Measurements from ENCODE around the gene RAB35.

Gene RAB35

DNA sequence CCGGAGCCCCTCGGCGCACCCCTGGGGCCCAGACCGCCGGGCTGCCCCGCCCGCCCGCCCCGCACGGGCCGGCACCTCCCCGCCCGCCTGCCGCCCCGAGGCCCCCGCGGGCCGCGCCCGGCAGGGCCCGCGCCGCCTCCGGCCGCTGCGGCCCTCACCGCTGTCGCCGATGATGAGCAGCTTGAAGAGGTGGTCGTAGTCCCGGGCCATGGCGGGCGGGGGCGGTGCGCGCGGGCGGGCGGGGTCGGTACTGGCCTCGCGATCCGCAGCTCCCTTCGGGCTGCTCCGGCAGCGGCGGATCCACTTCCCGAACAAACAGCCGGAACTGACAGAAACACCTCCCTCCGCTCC is at the start of gene RAB35:
Gene RAB35 (minus strand): TSS at position 313 of the 351 bp plus-strand sequence. CDS start 103 bp downstream, at position 210.
- no peak for DNase-seq

DNA sequence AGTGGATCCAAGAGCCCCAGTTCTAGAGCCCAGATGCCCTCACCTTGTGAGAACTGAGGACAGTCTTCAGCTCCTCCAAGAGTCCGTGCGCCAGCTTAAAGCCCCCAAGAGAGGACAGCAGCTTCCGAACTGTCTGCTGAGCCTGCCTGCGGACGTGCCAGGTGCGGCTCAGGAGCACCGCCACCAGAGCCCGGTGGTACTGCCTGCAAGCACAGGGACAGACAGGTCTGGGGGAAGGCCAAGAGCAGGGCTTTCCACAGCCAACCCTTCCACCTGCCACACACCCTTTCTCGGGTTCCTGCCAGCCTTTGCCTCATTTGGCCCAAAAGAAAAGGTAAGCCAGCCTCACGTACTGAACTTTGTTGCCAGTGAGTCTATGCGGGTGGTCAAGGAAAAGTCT is 47.7 kb upstream of the RAB35 start:
- DNase-seq, result no peak

DNA sequence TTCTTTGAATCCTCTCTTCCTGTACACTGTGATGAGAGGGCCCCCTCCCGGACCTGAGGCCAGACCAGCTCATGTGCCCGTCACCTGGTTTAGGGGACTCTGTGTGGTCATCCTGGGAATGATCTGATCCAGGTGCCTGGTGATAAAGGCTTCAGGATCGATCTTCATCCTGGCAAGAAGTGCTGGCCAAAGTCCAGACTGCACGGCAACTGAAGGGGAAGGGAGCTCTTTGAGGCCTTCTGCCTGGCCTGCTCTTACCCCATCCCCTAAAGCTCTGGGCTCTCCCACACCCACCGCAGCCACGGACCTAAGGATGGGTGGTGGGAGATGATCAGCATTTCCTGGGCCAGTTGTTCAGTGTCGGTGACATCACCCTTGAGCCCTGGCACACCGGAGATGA is 46.2 kb upstream of the RAB35 start:
- no peak for DNase-seq

DNA sequence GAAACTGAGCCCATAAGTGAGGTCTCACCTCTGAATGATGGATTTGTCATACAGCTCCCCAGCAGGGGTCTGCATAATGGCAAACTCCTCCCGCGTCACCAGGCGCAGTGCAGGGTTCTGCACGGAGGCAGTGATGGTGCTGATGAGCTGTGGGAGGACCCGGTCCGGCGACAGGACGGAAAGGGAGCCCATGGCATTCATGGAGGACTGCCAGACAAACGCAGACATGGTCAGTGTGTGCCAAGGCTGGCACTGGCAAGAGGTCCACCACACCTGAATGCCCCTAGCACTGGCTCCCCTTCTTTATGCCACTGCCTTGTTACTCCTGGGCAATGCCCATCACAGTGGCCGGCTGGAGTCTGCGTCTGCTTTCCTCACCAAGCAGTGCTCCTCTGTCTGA is 45.3 kb upstream of the RAB35 start:
- no peak for DNase-seq

DNA sequence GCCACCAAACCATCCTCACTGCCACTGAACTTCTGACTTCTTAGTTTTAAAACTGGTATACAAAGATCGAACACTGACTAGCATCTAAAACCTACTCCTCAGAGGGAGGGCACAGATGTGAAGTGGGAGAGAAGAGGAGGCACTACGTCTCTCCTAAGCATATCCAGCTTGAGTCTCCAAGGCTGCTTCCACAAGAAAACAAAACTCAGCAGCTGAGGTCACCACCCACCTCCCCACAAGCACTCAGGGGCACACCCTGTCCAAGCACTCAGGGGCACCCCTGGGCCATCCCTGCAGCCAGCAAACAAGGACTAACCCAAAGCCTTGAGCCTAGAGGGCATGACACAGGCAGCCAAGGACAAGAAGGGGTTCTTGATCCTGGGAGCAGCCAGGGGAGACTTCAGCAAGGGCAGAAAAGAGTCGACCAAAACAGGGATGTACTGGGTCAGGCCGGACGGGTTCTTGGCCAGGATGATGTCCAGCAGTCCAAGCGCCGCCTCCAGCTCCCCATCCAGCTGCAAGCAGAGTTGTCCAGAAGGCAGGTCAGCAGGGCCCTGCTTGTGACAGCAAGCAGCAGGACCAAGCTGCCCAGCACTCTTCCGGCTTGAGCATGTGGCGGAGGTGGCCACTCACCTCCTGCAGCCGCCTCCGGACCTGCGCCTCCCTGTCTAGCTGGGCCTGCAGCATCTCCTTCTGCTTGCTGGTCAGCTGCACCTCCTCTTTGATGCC is 43.1 kb upstream of the RAB35 start:
- no peak for DNase-seq

DNA sequence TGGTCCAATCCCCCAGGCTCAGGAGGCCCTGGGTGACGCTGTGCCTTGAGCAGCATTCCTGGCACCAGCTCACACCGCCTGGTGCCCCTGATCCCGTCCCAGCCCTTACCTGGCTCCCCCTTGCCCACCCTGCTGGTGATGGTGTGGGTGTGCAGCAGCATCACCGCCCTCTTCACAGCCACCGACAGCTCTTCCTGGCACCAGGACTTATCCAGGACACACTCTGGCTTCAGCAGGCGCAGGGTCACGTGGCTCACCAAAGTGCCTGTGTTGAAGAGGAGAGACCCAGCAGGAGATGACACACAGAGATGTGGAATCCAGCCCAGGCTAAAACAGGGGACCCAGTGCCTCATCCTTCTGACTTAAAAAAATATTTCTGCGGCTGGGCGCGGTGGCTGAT is 41.8 kb upstream of the RAB35 start:
- no peak for DNase-seq

DNA sequence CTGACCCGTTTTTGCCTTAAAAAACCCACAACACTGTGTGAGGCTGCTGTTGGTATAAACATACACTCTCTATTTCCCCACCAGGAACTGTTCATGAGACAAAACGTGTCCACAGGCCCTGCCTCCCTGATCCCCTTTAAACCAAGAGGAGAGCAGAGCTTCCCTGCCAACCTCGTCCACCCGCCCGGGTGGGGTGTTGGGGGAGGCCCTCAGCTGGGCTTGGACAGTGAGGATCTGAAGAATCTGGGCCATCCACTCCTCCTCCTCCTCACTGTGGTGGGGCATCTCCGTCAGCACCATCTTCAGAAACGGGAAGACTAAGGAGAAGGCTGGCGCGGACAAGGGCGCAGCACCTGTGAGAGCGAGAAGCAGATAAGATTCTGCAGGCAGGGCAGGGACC is 41.1 kb upstream of the RAB35 start:
- DNase-seq, result no peak

DNA sequence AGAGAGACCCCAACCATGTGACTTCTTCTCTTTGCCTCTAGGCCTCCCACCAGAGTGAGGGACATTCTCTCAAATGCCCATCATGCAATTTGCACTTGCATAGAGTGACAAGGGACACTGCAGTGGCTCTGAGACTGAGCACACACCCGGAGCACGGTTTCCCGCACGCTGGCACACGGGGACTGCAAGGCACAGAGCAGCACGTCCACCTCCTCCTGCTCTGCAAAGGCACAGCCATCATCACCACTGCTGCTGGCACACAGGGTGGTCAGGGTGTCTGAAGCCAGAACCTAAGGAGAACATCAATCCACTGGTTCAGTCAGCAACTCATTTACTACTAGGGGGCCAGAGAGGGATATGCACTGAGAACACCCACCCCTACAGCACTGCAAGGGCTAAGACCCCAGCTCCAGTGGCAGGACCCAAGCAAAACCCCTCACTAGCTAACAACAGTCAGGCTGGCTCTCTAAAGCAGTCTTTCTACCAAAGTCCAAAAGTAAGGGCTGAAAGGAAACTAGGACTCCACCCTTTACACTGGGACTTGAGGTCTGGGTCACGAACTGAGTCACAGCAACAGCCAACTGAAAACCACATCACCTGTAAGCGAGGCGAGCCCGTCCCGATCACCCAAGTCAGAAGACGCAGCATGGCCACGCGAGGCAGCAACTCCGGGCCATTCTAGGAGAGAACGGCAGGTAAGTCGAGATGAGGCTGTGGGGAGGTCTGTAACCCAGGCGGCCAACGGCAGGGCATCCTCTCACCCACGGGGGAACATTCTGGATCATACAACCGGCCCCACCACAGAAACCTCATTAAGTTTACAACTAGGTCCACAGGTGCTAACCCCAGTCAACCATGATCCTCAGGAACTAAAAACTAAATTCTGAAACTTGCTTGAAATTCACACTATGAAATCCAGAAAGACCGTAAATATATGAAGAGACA is 40.0 kb upstream of the RAB35 start:
- DNase-seq, result no peak

DNA sequence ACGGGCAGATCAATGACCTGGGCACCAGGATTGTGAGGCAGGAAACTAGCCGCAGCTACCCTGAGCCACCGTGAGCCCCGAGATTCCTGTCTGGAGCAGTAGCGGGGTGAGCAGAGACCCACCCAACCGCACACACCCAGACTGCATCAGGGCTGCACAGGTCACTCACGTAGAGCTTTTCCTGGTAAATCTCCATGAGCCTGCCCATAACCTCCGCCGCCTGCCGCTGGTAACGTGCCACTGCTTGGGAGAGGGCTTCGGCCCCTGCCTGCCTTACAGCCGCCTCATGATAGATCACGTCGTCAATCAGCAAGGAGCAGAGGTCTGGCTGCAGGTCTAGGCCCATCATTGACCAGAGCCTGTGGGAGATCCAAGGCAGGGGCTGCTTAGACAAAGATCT is 38.5 kb upstream of the RAB35 start:
- DNase-seq, result no peak

DNA sequence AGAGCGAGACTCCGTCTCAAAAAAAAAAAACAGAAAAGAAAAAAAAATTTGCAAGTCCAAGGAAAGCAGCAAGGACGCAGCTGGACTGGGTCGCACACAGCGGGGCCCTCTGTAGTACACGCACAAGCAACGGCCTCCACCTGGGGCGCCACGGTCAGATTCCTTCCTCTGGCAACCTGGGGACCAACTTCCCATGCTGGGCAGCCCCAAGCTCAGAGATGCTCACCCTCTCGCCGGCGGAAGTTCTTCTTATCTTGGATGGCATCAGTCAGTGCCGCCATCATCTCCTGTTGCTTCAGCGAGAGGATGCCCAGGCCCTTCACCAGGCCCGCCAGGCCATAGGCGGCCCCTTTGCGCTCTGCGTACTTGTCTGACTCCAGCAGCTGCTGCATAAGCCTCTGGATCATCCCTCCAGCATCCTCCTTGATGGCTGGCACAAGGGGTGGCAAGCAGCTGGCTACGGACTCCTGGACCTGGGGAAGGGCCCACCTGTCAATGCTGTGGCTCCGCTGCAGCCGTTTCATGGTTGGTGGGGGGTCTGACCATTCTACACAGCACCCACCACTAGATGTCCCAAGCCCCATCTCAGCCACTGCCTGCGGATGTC is 34.5 kb upstream of the RAB35 start:
- DNase-seq, result no peak

DNA sequence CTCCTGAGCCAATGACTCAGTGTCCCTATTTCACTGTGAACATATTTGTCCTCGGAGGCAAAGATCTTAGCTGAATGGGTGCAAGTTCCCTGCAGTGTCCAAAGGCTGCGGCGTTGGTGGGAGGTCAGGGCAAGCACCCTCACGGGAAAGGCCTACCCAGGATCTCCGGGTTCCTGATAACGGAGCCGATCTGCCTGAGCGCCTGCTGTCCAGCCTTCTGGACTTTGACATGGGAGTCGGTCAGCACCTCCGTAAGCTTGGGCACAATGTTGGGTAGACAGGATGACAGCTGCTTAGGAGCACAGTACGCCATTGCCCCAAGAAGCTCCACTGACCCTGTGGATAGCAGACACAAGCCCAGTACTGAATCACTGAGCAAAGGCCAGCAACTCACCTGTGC is 31.5 kb upstream of the RAB35 start:
- DNase-seq, result no peak

DNA sequence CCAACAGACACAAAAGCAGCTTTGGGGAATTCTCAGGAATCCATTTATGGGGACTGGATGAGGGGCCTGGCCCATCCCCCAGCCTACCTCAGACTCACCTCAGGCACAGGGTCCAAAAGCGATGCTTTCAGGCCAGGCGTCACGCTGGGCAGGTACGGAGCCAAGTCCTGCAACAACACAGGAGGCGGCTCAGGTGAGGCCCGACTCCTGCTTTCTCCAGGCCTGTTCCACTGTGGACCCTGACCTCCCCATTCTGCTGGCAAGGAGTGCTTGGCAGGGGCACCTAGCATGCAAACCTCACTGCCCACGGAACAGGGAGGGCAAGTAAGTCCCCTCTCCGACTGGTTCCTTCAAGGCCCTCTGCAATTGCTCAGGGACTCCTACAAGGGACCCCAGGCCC is 28.6 kb upstream of the RAB35 start:
- no peak for DNase-seq

DNA sequence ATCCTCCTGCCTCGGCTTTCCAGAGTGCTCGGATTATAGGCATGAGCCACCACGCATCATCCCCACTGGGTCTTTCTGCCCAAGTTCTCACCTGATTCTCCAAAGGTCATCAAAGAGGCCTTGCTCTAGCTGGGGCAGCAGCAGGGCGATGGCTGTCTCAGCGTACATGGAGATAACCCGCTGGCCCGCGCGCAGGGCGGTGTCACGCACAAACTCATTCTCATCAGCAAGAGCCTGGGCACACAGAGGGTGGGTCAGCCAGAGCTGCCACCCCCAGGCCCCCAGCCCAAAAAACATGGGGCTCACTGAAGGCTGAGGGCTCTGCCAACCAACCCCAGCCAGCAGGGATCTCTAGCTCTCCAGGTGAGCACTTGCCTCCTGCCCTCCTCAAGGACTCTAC is 27.7 kb upstream of the RAB35 start:
- DNase-seq, result no peak

DNA sequence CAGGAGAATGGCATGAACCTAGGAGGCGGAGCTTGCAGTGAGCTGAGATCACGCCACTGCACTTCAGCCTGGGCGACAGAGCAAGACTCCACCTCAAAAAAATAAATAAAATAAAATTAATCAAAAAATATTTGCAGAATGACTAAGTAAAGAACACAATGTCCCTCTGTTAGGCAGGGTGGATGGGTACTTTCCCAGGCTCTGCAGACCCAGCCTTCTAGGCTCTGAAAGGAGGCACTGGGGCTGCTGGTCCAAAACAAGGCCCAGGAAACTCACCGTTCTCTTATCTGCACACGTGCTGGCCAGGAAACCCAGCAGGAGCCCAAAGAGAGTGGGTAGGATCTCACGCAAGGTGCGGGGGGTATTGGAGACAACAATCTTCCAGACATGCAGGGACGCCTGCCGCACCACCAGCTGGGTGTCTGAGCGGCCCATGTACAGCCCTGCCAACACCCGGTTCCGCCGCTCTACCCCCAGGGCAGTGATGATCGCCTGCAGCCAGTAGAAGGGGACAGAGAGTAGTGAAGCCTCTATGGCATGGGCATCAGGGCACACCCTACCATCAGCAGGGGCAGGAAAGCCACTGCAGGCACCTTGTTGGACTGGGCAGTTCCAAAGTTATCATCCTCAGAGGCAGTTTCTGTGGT is 25.8 kb upstream of the RAB35 start:
- no peak for DNase-seq

DNA sequence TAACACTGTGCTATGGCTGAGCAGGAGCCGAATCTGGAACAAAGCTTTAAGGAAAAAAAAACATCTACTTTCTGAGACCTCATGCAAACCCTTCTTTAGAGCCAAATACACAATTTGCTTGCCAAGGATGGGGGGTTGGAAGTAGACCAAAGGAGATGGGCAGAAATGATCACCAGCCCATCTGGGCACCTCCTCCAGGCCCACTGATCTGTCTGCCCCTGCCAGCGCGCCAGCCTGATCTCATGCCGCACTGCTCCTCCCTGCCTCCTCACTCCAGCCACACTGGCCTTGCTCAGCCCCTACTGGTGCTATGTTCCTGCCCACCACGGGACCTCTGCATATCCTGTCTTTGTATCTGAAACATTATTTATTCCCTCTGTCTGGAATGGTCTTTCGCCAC is 24.8 kb upstream of the RAB35 start:
- DNase-seq, result no peak

DNA sequence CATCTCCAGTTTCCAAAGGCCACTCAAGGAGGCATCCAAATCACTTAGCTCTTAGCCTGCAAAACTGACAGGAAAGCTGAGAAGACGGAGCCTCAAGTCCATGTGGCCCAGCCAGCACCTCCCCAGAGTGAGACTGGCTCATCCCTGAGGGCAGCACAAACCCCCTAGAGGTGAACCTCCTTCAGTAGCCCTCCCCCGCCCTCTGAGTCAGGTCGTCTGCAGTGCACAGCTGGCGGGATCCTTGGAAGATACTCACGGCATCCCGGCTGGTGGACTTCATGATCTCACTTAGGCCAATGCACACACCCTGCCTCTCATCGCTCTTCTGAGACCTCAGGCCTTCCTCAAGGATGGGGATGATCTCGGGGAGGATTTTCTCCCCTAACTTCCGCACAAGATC is 24.1 kb upstream of the RAB35 start:
- no peak for DNase-seq

DNA sequence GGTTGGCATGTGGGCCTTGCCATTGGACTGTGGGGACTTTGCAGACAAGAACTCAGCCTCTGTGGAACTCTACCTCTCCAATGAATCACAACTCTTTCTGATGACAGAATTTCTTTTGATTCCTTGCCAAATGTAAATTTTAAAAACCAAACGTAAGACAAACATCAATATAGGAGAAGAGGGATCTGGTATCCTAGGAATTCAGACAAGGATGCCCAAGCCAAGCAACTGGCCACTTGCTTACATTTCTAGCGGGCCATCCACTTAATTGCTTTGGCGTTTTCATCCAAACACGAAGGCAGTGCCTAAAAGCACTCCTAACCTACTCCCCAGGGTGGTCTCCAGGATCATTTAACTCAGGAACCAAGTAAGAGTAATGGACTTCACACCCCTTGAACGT is 23.4 kb upstream of the RAB35 start:
- no peak for DNase-seq

DNA sequence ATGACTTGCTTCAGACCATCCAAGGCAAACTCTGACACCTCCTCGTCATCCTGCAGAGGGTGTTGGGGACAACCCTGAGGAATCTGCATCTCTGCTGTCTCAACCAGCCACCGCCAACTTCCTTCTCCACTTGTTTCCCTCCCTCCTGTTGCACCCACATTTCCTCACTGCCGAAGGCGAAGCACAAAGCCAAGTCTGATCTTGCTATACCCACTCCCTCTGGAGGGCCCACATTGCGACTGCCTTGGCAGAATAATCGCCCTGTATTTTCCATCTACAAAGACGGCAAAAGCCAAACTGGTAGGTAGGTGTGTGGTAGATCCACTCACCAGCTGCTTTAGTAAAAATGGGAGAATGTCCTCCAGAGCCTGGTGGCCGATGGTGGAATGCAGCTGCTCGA is 21.8 kb upstream of the RAB35 start:
- DNase-seq, result no peak

DNA sequence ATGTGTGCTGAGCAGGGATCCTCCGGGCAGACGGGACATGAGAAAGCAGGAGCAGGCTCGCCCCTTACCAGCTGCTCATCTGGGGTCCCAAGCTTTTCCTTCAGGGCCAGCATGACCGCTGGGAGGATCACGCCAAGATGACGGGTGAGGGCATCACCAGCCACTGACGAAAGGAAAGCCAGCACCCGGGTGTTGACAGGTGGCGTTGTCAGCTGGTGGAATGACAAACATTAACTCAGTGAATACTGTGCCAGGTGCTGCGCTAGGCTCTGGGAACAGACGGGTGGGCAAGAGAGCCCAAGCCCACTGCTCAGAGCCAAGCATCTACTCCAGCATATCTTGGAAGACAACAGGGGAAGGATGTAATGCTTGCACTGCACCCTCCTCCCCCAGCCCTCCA is 21.3 kb upstream of the RAB35 start:
- no peak for DNase-seq

DNA sequence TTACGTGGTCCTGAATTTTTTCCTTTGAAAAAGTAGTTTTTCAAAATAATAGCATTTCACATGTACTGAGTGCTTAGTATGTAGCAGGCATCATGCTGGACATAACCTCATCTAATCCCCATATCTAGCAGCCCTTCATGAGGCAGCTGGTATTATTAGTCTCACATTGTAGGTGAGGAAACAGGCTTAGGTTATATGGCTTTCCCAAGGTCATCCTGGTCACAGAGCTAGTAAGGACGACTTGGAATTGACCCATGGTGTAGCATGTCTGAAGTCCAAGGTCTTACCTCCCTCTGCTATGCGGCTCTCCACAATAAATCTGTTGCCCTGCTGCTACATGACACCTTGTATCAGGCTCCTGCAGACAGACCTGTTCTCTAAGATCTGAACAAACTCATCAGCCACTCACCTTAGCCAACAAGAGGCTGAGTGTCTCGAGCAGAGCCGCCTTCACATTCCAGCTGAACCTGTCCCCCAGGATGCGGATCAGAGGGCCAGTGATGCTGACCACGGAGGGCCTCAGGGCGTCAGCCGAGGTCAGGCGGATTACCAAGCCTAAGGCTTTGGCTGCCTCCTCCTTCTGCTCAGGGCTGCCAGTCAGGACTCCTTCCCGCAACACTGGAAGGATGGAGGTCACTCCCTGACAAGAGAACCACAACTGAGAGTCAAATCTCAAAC is 19.7 kb upstream of the RAB35 start:
- no peak for DNase-seq

DNA sequence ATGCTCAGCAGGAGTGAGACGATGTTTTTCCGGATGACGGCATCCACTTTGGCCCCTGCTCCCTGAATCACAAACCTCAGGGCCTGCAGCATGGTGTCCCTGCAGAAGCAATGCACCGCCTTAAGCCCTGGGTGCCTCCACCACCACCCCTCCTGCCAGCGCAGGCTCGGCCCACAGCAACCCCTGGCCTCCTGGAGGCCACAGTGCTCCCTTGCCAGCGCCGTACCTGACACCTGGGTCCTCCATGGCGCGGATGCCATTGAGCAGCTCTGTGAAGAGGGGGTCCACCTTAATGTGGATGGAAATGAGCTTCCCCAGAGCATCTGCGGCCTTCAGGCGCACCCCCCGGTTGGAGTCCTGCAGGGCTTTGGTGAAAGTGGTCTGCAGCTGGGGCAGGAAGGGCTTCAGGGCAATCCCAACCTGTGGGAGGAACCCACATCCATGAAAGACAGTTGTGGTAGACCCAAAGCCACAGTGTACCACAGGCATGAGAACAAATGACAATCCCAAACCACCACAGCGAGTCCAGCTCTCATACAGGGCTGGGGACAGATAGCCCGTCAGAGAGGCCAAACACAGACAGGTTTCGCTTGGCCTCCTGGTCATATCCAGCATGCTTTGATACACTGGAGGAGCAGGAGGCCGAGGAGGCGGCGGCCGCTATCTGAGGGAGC is 17.9 kb upstream of the RAB35 start:
- DNase-seq, result no peak

DNA sequence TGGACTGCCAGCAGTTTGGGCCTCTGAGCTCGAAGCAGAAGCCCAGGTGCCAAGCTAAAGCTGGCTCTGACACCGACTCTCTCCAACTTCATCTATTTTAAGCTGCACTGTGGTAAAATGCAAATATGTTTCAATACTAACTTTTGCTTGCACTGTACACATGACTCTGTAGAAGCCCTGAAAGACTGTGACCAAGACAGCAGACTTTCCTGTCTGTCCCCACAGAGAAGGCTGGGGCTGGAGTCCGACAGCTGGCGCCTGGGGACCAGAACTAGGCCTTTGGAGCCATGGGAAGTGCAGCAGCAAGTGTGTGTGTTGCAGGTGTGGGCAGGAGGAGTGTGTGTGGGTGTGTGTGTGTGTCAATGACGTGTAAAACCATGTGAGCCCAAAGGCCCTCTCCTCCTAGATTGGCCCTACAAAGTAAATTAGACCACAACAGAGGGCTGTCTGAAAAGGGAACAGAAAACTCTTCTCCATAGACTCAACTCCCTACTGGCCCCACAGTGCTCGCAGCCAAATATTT is 16.4 kb upstream of the RAB35 start:
- no peak for DNase-seq
